GM19372 (cell line): Measurements from ENCODE around the gene DYTN.

Experiments
- ATAC-seq: cut with Tn5 transposase; IDR thresholded peaks from one replicate; pipeline ENCODE4 v1.9.1; 2021; ENCODE audit warnings: mild to moderate bottlenecking, low read depth, moderate library complexity; ENCODE audit not compliant: unreplicated experiment

The DYTN gene

DNA sequence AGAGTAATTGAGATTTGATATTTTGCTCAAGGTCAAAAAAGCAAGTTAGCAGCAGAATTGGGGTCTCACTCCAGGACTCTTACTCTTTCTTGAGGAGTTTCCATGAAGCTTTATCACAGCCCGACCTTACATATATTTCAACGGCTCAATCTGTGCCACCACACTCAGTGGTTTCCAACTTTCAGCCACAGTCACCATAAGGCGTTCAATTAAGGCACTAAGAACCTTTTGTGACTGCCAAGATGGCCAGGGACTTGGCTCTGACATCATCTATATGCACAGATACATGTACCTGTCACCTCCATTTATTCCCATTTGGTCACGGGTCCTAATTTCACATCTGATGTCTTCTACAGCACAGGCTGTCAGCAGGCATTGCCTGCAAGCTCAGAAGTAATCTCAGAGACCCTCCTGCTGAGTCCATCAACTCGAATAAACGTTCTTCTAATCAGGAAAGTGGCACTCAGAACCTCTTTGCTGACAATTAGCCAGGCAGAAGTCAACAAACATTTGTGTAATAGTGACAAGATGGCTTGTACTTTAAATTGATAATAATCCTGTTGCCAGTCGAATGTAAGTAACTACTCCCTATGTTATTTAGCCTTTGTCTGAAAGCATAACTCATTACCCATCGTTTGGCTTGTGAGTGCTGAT is 16.1 kb downstream of the DYTN start:
- ATAC-seq: no peak

DNA sequence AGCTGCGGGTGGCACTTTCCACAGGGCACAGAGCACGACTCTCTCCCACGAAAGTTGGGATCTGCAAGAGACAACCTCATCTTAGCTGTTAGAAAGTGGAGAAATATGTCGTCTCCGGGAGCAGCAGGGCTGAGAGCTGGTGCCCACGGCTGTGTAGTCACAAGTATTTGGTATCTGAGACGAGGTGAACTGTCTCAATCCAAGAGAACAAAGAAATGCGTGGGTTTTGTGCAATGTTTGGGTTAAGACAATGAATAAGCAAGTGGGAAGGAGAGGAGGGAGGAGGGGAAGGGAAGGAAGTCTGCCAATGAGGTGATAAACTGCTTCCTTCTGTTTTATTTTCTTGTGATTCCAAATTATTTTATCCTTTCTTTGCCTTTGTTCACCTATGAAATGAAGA is 18.0 kb downstream of the DYTN start:
- no peak for ATAC-seq

DNA sequence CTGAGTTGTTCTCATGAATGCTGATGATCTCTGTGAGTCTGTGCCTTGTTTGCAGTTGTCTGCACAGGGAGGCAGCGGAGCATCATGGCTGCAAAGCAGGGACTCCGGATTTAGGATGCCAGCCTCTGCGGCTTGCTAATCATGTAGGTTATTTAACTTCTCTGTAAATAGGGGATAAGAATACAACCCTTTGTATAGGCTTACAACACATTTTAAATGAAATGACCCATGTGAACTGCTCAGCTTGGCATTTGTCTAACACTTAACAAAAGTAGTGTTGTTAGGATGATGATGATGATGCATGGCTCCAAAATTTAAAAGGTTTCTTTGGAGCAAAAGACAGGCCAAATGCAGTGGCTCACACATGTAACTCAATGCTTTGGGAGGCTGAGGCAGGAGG is 19.4 kb downstream of the DYTN start:
- no peak for ATAC-seq

DNA sequence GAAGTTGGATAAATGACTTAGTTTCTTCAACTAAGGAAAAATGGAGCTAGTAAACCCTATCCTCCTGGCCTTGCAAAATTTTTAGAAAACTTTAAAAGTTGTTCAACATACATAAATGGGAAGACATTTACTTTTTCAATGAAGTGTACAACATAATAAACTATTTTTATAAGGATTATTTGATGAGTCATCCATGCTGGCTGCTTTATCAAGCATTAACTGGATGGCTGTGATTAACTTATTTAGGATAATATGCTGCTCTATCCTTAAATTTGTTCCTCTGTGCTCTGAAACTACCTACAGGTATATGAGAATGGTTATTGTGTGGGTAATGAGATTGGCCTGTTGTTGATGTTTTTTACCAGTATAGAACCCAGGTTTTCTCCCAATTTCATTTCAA is 21.3 kb downstream of the DYTN start:
- no peak for ATAC-seq

DNA sequence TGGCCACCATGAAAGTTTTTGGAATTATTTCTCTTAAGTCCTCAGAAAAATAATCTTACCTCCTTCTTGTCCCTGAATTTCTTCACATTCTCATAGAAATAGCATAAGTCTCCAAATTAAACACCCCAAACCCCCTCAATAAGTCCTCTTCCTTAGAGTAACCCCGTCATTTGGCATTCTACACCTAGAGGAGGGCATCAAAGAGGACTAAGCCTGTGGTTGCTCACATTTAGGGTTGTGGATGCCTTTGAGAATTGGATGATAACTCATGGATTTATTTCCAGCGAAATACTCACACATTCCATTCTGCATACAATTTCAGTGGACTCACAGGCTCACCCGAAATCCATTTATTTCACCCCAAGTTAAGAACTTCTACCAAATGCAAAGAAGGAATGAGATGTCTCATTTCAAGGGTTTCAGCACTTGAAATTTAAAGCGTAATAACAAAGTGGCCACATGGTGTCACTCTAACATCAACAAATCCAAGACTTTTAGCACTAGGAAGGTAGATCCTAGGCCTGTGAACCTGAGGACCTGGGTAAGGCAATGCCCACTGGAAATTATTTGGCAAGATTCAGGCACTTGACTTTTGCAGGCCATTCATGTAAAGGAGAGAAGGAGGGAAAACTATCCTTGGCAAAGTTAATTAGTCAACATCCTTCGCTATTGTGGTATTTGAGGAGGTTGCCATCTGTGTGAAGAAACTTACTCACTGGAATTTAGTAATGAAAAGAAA is 24.6 kb downstream of the DYTN start:
- ATAC-seq: peak; percentile 80

DNA sequence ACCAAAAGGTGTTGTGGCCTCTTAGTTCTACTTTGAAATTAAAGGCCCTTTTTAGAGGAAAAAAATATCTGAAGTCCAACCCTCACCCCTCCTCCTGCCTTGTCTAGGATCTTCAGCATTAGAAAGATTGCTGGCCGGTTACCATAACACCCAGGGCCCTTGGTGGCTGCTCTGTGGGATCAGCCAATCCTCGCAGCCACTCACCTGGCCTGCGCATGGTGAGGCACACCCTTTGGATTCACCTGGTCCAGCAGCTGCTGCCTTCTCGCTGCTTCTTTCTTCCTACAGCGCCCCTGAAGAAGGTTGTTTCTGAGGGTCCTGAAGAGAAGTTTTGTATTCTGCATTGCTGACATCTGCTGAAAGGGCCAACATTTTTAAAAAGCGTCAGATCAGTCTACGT is 25.2 kb downstream of the DYTN start:
- ATAC-seq: no peak

DNA sequence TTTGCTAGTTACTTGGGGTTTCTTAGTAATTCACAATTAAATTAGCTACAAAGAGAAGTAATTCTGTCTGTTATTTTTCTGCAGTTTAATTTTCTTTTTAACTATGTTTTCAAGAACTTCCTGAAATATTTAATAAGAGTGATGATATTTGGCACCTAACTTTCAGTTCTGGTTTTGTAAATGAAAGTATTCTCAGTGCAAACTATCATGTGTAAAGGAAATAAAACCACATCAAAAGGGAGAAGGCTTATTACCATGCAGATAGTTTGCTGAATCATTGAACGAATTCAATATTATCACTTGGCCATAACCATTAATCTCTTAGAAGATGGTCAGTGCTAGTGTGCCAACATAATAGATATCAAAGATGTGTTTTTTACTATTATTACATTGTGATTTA is 29.2 kb downstream of the DYTN start:
- ATAC-seq: no peak

DNA sequence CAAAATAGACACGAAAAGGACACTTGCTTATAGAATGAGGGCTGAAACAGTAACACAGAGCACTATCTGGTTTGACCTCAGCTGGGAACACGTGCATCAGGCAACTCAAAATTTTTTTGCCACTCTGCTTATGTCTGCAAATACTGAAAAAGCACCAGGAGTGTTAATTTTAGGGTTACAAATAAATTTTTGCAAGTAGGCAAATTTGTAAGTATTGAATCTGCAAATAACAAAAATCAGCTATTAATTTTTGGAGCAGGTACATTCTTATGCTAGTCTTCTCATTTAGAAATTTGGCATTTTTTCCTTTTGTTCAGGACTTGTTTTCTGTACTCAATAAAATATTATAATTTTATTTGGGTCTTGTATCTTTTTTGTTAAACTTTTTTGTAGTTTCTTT is 29.7 kb downstream of the DYTN start:
- ATAC-seq: no peak

DNA sequence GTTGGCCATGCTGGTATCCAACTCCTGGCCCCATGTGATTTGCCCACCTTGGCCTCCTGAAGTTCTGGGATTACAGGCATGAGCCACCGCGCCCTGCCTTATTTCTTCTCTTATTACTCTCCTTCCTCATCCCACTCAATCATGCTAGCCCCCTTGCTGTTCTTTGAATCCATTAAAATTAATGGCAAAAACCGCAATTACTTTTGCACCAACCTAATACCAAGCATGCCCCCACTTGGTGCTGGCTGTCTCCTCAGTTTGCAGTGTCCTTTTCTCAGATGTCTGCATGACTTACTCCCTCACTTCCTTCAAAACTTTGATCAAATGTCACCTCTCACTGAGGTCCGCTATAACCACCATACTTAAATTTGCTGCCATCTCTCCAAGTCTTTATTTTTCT is 34.6 kb downstream of the DYTN start:
- ATAC-seq: no peak

DNA sequence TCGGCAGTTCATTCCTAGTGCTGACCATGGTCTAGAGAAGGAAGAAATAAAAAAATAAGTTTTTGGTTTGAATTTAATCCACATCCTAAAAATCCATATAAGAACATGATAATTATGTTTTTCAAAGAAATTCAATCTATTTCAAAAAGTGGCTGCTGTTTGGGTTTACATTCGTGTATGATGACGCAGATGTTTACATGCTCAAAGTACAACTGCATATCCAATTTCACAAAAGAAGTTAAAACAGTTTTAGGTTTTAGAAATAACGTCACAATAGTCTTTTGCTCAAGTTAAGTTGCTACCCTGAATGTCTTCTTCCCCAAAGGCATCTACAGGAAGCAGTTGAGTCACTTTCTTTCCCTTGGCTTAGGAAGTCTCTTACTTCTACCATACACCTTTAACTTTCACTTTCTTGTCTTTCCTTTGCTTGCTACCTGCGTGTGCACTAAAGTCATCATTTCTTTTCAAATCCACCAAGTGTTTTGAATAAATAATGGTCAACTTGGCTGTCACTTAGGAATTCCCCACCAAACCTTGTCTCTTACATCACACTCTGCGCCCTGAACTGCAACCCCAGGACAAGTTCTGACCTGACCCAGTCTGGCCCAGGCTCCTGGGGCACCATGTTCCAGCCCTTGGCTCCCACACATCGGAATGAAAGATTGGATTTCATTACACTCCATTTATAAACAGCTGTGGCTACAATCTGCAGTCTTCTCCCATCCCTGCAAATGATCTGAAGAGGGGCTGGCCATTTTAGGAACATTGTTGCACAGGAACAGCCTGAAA is 47.5 kb downstream of the DYTN start:
- no peak for ATAC-seq

DNA sequence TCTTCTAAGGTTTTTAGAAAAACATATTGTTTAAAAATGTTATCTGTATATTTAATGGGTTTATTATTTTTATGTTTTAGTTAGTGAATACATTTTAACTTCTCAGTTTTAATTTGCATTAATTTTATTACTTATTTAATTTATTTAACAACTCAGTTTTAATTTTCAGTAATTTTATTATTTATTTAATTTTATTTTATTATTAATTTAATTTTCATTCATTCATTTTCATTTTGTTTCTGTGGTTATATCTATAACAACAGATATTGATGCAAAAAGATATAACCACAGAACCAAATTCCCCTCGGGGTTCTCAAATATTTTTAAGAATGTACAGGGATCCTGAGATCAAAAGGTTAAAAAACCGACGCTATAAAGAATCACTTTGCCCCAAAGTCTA is 52.9 kb downstream of the DYTN start:
- ATAC-seq: no peak

DNA sequence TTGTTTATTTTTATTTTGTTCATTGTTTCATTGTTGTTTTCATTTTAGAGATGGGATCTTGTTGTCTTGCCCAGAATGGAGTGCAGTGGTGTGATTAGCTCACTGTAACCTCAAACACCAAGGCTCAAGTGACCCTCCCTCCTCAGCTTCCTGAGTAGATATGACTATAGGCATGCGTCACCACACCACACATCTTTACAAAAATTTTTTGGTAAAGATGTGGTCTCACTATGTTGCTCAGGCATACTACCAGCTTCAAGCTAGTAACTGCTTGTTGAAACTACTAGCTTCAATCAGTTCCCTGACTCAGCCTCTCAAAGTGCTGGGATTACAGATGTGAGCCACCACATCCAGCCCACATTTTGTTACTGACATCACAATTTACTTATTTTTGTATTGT is 61.1 kb downstream of the DYTN start:
- no peak for ATAC-seq

DNA sequence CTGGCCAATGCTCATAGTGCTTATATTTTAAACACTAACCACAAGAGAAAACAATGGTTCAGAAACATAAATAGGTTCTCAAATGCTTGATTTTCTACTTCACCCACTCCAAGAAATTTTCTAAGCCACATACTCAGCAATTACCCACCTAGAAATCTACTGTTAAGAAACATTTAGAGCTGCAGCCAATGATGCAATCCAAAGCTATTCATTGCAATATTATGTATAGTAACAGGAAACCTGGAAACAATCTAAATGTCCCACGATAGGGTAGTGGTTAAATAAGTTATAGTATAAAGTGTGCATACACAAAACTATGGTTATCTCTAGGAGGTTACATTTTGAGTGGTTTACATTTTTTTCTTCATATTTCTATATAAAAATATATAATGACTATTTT is 70.2 kb downstream of the DYTN start:
- no peak for ATAC-seq

DNA sequence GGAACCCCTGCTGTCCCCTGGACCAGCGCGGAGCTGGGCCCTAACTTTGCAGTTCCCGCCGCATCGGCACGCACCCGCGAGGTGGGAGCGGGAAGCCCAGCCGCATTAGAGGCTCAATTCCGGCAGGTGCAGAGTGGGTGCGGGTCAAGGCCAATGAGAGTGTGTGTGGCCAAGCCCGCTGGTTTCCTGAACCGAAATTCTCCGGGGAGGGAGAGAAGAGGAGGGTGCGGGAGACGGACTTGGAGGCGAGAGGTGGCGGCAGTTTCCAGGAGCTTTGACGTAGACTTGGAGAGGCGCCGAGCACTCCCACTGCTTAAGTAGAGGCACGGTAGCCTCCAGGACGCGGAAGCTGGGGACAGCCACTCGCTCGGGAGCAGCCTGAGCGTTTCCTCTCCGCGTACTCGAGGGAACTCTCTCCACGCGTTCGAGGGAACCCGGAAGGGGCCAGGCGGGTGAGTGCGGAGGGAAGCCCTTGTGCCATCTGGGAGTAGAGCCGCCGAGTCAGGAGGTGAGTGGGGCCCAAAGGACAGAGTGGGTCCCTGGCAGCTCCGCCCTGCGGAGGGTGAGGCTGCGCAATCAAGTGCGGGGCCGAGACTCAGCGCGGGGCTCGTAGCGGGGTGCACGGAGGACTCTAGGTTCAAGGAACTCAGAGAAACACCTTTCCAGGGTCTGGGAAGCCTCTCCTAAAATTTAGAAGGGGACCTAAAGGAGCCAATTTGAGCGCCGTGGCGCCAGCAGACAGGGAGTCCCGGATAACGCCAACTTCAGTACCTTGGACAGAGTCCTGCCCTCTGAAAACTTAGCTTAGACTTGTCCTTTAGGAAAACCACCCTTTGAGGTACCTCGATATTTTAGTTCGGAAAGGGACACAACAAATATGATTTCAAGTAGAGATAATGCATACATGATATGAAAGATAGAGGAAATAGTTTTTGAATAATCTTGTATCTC is 75.8 kb downstream of the DYTN start, which contains the start of gene FAM237A:
Gene FAM237A, plus strand, starts transcription at position 413 of the 951 bp plus-strand sequence. CDS start 1,750 bp downstream, outside the sequence.
- ATAC-seq: no peak

DNA sequence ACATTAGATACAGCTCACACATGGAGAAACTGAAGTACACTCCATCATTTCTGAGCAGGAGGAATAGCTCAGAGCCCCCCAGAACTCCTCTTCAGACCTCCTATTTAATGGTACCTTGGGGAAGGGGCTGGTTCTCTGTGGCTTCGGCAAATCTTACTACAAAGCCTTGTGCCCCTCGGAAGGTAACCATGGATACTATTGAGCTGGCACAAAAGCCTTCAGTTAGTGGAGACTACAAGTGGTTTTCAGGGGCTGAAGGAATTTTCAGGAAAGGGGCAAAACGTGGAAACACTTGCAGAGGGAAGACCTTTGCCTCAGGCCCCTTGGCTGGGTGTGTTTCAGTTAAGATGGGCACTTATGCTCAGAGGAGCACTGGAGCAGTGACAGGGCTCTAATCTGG is 77.0 kb downstream of the DYTN start:
- ATAC-seq: no peak

DNA sequence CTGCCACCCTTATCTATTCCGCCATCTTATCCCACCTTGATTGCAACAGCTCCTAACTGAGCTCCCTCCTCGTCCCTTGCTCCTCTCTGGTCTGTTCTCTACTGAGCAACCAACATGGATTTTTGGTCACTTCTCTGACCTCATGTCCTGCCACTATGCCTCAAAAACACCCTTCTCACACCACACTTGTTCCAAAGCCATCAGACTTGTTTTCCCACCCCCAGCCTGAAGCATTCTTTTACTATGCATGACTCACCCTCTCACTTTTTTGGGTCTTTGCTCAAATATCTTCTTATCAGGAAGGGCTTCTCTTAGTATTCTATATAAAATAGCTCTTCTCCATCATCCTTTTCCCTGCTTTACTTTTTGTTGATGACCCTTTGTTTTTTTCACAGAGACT is 78.6 kb downstream of the DYTN start:
- ATAC-seq: no peak

DNA sequence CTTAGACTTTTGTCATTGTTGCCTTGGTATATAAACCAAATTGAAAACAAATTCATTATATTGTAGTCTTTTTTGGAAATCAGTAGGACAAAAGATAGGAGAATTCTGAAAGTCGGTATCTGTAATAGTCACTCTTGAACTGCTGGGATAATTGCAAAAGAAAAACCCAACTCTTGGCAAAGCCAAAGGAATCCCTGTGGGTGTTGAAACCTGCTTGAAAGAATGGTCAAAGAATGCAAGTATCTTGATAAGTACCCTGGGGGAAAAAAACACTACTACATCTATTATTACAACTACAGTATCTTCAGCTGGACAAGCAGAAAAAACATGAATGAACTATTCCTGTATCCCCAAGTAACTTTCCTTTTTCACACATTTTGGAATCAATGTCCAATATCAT is 83.2 kb downstream of the DYTN start:
- ATAC-seq: no peak

DNA sequence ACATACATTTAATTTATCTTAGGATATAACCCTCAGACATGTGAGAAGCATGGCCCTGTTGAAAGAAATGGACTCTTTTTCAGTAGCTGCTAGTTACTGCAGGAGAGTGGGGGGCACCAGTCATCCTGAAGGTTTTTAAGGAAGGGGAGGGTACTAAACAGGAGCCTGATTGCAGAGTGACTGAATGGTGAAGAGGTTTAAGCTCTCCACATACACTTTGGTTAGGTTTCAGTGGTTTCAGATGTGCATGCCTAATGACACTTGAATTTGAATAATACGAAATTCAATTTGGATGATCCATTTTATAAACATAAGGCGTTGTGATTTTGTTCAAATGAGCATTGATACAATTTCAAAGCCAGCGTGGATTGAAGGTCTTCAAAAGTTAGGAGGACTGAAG is 86.9 kb downstream of the DYTN start:
- no peak for ATAC-seq

DNA sequence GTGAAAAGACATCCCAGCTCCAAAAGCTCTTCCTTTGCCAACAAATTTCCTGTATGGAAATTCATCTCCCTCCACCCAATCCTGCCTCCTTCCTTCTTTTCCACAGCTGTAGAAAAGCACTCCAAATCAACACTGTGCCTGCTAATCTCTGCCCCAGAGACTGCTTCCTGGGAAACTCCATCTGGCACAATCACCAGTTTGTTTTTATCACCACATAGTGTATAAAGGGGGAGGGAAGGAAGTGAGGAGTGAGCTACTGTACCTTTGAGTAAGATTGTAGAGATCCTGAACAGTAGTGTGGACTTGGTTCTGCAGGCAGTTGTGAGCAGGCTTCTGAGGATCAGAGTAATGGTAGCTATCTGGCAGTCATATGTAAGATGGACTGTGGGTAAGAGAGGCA is 90.6 kb downstream of the DYTN start:
- no peak for ATAC-seq

DNA sequence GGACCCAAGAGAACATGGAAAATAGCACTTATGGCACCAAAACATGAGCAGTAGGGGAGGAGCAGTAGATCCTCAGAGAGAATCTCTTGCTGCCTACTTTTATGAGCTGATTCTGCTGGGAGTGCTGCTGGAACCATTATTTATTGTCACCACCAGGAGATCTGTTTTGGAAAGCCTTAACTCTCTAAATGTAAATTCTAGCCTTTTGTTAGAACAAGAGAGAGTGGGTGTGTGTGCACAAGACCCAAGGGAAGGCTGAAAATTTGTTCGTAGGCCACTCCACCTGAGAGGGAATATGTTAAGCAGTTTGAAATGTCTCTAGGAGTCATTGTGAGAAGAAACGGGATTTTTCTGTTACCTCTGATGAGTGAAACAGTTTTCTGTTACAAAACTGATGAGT is 92.1 kb downstream of the DYTN start:
- ATAC-seq: no peak
